OCI-LY1 (cell line): Measurements from ENCODE around the gene SUGP2.

Experiments
- H2AFZ ChIP-seq: fragments of 200-600 bp; sonication (generic), shearing (Covaris generic); 2 replicates; pipeline ENCODE4 v1.6.0; 2014; ENCODE audit warnings: antibody characterized with exemption, mild to moderate bottlenecking, low read length
- H3F3A ChIP-seq: fragments of 200-600 bp; sonication (generic), shearing (Covaris generic); 2 replicates; pipeline ENCODE4 v1.6.0; 2014; ENCODE audit warnings: mild to moderate bottlenecking, antibody characterized with exemption, low read length, moderate library complexity; ENCODE audit not compliant: insufficient read depth
- H3K27ac ChIP-seq: fragments of 200-600 bp; sonication (generic); 2 replicates; pipeline ENCODE4 v1.5.1; 2014; ENCODE audit warnings: low read length, mixed run types, mild to moderate bottlenecking, low read depth; ENCODE audit not compliant: poor library complexity, severe bottlenecking
- H3K27me3 ChIP-seq: fragments of 200-600 bp; sonication (generic); 2 replicates; pipeline ENCODE4 v1.6.0; 2014; ENCODE audit warnings: antibody characterized with exemption, mild to moderate bottlenecking, low read length, moderate library complexity; ENCODE audit not compliant: insufficient read depth
- H3K36me3 ChIP-seq: fragments of 200-600 bp; sonication (generic); 2 replicates; pipeline ENCODE4 v1.6.1; 2014; ENCODE audit warnings: mild to moderate bottlenecking, antibody characterized with exemption, low read length, moderate library complexity, mixed read lengths; ENCODE audit not compliant: insufficient read depth
- H3K4me1 ChIP-seq: fragments of 200-600 bp; sonication (generic); 2 replicates; pipeline ENCODE4 v1.5.1; 2014; ENCODE audit warnings: mild to moderate bottlenecking, low read length, moderate library complexity; ENCODE audit not compliant: insufficient read depth, severe bottlenecking
- H3K4me2 ChIP-seq: fragments of 200-600 bp; sonication (generic), shearing (Covaris generic); 2 replicates; pipeline ENCODE4 v1.6.1; 2014; ENCODE audit warnings: low read length
- H3K4me3 ChIP-seq: fragments of 200-600 bp; sonication (generic); 2 replicates; pipeline ENCODE4 v1.5.1; 2014; ENCODE audit warnings: low read length, low read depth, mild to moderate bottlenecking, mixed read lengths; ENCODE audit not compliant: poor library complexity, severe bottlenecking
- H3K79me2 ChIP-seq: fragments of 200-600 bp; shearing (Covaris generic); 2 replicates; pipeline ENCODE4 v1.6.1; 2016; ENCODE audit warnings: mixed run types, low read length, mixed read lengths; ENCODE audit not compliant: insufficient read depth
- H3K9ac ChIP-seq: fragments of 200-600 bp; sonication (generic), shearing (Covaris generic); 2 replicates; pipeline ENCODE4 v1.6.1; 2014; ENCODE audit warnings: mild to moderate bottlenecking, low read length, mixed read lengths
- H3K9me2 ChIP-seq: fragments of 200-600 bp; sonication (generic), shearing (Covaris generic); 2 replicates; pipeline ENCODE4 v1.6.1; 2014; ENCODE audit warnings: low read depth, mild to moderate bottlenecking, low read length, mixed read lengths
- H3K9me3 ChIP-seq: fragments of 200-600 bp; shearing (Covaris generic); 2 replicates; pipeline ENCODE4 v1.6.1; 2014; ENCODE audit warnings: low read length, mixed read lengths
- H4K20me1 ChIP-seq: fragments of 200-600 bp; sonication (generic), shearing (Covaris generic); 2 replicates; pipeline ENCODE4 v1.6.0; 2016; ENCODE audit warnings: mild to moderate bottlenecking, low read length; ENCODE audit not compliant: insufficient read depth
- EZH2 ChIP-seq: fragments of 200-600 bp; sonication (generic), shearing (Covaris generic); IDR thresholded peaks from 2 replicates; pipeline ENCODE4 v1.8.0; 2017; ENCODE audit warnings: borderline replicate concordance, mixed run types, mild to moderate bottlenecking, antibody characterized with exemption, low read length, moderate library complexity, mixed read lengths
- TF ChIP-seq, protein P1 (sequence below): fragments of 200-600 bp; sonication (generic), shearing (Covaris generic); IDR thresholded peaks from 2 replicates; pipeline ENCODE4 v1.5.1; 2017; ENCODE audit warnings: mild to moderate bottlenecking, antibody characterized with exemption, low read length, moderate library complexity, mixed read lengths

Gene SUGP2

GRCh38 chr19:18961767-18962620 lies 71.3 kb downstream of the SUGP2 start:
- no peaks in the 10 kb centered on the region for H3K9me3 ChIP-seq
- 0 out of 2 replicates have a peak, but pooled peaks cover 4% of the 10 kb centered on the region for H3K27me3 ChIP-seq
- H3K27ac ChIP-seq: no peak overlapping the region
- H3K4me1 ChIP-seq: no peaks in the 10 kb centered on the region
- TF ChIP-seq, protein P1, sequence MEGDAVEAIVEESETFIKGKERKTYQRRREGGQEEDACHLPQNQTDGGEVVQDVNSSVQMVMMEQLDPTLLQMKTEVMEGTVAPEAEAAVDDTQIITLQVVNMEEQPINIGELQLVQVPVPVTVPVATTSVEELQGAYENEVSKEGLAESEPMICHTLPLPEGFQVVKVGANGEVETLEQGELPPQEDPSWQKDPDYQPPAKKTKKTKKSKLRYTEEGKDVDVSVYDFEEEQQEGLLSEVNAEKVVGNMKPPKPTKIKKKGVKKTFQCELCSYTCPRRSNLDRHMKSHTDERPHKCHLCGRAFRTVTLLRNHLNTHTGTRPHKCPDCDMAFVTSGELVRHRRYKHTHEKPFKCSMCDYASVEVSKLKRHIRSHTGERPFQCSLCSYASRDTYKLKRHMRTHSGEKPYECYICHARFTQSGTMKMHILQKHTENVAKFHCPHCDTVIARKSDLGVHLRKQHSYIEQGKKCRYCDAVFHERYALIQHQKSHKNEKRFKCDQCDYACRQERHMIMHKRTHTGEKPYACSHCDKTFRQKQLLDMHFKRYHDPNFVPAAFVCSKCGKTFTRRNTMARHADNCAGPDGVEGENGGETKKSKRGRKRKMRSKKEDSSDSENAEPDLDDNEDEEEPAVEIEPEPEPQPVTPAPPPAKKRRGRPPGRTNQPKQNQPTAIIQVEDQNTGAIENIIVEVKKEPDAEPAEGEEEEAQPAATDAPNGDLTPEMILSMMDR: no peak
- TF ChIP-seq EZH2: no peak
- H3K4me2 ChIP-seq: no peak overlapping the region
- no peaks in the 10 kb centered on the region for H3K36me3 ChIP-seq
- H3F3A ChIP-seq: no peaks in the 10 kb centered on the region
- H3K9me2 ChIP-seq: no peaks in the 10 kb centered on the region
- H3K79me2 ChIP-seq: no peaks in the 10 kb centered on the region
- no peak overlapping the region for H3K4me3 ChIP-seq
- H4K20me1 ChIP-seq: no peaks in the 10 kb centered on the region
- no peak overlapping the region for H3K9ac ChIP-seq
- H2AFZ ChIP-seq: no peak overlapping the region

- no peaks in the 10 kb centered on the region for H3K9me2 ChIP-seq
- no peaks in the 10 kb centered on the region for H3F3A ChIP-seq
- H3K4me3 ChIP-seq: no peak overlapping the region
- 0 out of 2 replicates have a peak, but pooled peaks cover 4% of the 10 kb centered on the region for H3K27me3 ChIP-seq
- no peaks in the 10 kb centered on the region for H3K9me3 ChIP-seq
- no peaks in the 10 kb centered on the region for H3K4me1 ChIP-seq
- no peaks in the 10 kb centered on the region for H3K79me2 ChIP-seq
- no peak overlapping the region for H3K4me2 ChIP-seq
- no peak overlapping the region for H2AFZ ChIP-seq
- no peak overlapping the region for H3K27ac ChIP-seq
- no peaks in the 10 kb centered on the region for H4K20me1 ChIP-seq
- TF ChIP-seq EZH2: no peak
- TF ChIP-seq, protein P1: no peak
- H3K9ac ChIP-seq: no peak overlapping the region
- H3K36me3 ChIP-seq: no peaks in the 10 kb centered on the region
Observed at GRCh38 chr19:18960370-18960769, 72.9 kb downstream of the SUGP2 start.

GRCh38 chr19:18955042-18955441 lies 78.3 kb downstream of the SUGP2 start:
- Histone ChIP-seq H3K4me3 (no peak overlapping the region), H3K27ac (no peak overlapping the region), H3K4me1 (no peaks in the 10 kb centered on the region), H3K9me3 (no peaks in the 10 kb centered on the region), H3K27me3 (0 out of 2 replicates have a peak, but pooled peaks cover 4% of the 10 kb centered on the region), H3K4me2 (no peak overlapping the region), H3K9me2 (no peaks in the 10 kb centered on the region), H4K20me1 (no peaks in the 10 kb centered on the region), H2AFZ (no peak overlapping the region), H3K36me3 (no peaks in the 10 kb centered on the region), H3F3A (no peaks in the 10 kb centered on the region), H3K9ac (no peak overlapping the region), H3K79me2 (no peaks in the 10 kb centered on the region)
- TF ChIP-seq, protein P1: no peak
